Ovary (tissue), 9 donors: ENCODE measurements around the gene IGSF9. TPM values are rescaled to one million over a fixed set of nuclear protein-coding genes. Genes with fewer than 3 reads are reported as not detected.

Experiments
- DNase-seq, 5 donors: peaks; one replicate each; pipeline ENCODE4 v3.0.0-alpha.2; 2019 to 2020
- H3K27ac ChIP-seq, 2 donors: fragments of 200-600 bp; one replicate each; pipeline versions ENCODE4 v1.5.1 to v1.8.0; 2019 to 2022
- H3K27me3 ChIP-seq: fragments of 200-600 bp; one replicate; pipeline ENCODE4 v1.8.0; 2022
- H3K36me3 ChIP-seq: fragments of 200-600 bp; sonication (generic); one replicate; pipeline ENCODE4 v1.5.1; 2019
- H3K4me1 ChIP-seq: one replicate; pipeline ENCODE4 v1.8.1; 2013; ENCODE audit warnings: mild to moderate bottlenecking, moderate library complexity; ENCODE audit not compliant: insufficient read depth
- H3K4me3 ChIP-seq: fragments of 200-600 bp; sonication (generic); one replicate; pipeline ENCODE4 v1.5.1; 2017
- H3K9me3 ChIP-seq, 2 donors: fragments of 200-600 bp in 1 of 2; sonication (generic) in 1 of 2; one replicate each; pipeline versions ENCODE4 v1.5.1 to v1.8.1; 2013 to 2019; ENCODE audit warnings: mild to moderate bottlenecking in 1 of 2, moderate library complexity in 1 of 2
- CTCF ChIP-seq, 3 donors: fragments of 450-650 bp in 2 of 3; fragments of 200-600 bp in 1 of 3; IDR thresholded peaks; one replicate each; pipeline versions ENCODE4 v1.5.1 to v1.8.0; 2016 to 2022; ENCODE audit warnings: antibody characterized with exemption in 3 of 3, mild to moderate bottlenecking in 1 of 3
- EP300 ChIP-seq: sonication (generic); formaldehyde crosslinking; IDR thresholded peaks from one replicate; pipeline ENCODE4 v1.6.1; 2017; ENCODE audit warnings: antibody characterized with exemption
- POLR2A ChIP-seq: fragments of 450-650 bp; IDR thresholded peaks from one replicate; pipeline ENCODE4 v1.6.1; 2017; ENCODE audit warnings: antibody characterized with exemption, mild to moderate bottlenecking, moderate library complexity
- WGBS, 3 donors: extraction: QIAGEN DNeasy Blood & Tissue Kit in 1 of 3; methylation state at CpG; one replicate each; pipeline versions ENCODE4 v1.1.5 to v1.1.7; 2013 to 2017; 5-methylcytosine and 5-hydroxymethylcytosine counted together
- intact Hi-C, 4 donors: fragments of 100-400 bp; cut with DNase I; formaldehyde crosslinking; loops; one replicate each; pipeline versions ENCODE4 v1.11.0 to v1.15.1; 2022 to 2023
- polyA plus RNA-seq, 2 donors: library from polyadenylated mRNA; stranded (reverse); fragments of 200-250 nt in 1 of 2; fragments of 350-450 nt in 1 of 2; fragmentation: Illumina TruSeq in 1 of 2; extraction: RNeasy Lipid Tissue Mini Kit (QIAGEN cat#74804) in 1 of 2; gene quantifications; one replicate each; pipeline ENCODE4 v1.2.3, GENCODE V29; 2013 to 2014
- total RNA-seq, 7 donors: library from RNA; depleted of rRNA in 2 of 7; stranded (reverse); fragments of >200 nt in 2 of 7; fragmentation: NEBNext Ultra II Directional in 3 of 7; extraction: Animal tissue kit (Norgen Biotek cat#: 25700) in 3 of 7; gene quantifications; one replicate each; pipeline versions ENCODE4 v1.1.0 to v1.2.4, GENCODE V29; 2016 to 2023
- donor health status: DM: no; HTN: no; CAD: no; lungs with moderate emphysema.
- donor health status: DM: no; HTN: no; CAD: no.
- donor health status: Bipolar disorder and iron deficiency.
- donor health status: DM: yes; HTN: yes; CAD: no.
- donor health status: DM: no; HTN: no; CAD: no.
- donor health status: DM: yes; HTN: yes; CAD: no.

The IGSF9 gene
- total and polyA plus RNA-seq, 9 donors, result 0.10 to 14.0 (median 1.3) TPM

- H3K27ac ChIP-seq, result no peak overlapping the region
- 68 to 82% (median 71%) methylated on average over 16 of the region's 16 CpGs for WGBS, 3 donors
- no peak overlapping the region for H3K4me3 ChIP-seq
- intact Hi-C loops, result no loop called here
- no peak for DNase-seq
- H3K9me3 ChIP-seq, result no peaks in the 10 kb centered on the region
- H3K4me1 ChIP-seq, result no peaks in the 10 kb centered on the region
- TF ChIP-seq CTCF (IDR thresholded peaks at IDR 0.05) (no peak), EP300 (no peak), POLR2A (no peak)
- no peaks in the 10 kb centered on the region for H3K27me3 ChIP-seq
- no peaks in the 10 kb centered on the region for H3K36me3 ChIP-seq
These were observed 12.8 kb downstream of the IGSF9 start for GRCh38 chr1:159932296-159933285.

GRCh38 chr1:159931795-159932173 is 13.6 kb downstream of the IGSF9 start:
- WGBS, 3 donors, result 94 to 97% (median 95%) methylated on average over 3 of the region's 3 CpGs
- H3K27ac ChIP-seq, result no peak overlapping the region
- no peaks in the 10 kb centered on the region for H3K4me1 ChIP-seq
- no peak for TF ChIP-seq POLR2A
- DNase-seq, result no peak
- no peaks in the 10 kb centered on the region for H3K36me3 ChIP-seq
- H3K9me3 ChIP-seq, result no peaks in the 10 kb centered on the region
- intact Hi-C loops, result no loop called here
- H3K27me3 ChIP-seq, result no peaks in the 10 kb centered on the region
- H3K4me3 ChIP-seq, result no peak overlapping the region

GRCh38 chr1:159931101-159931794 is 14.2 kb downstream of the IGSF9 start:
- H3K27ac ChIP-seq, result no peak overlapping the region
- WGBS, 3 donors, result 85 to 88% (median 86%) methylated on average over 13 of the region's 13 CpGs
- intact Hi-C loops, result no loop called here

DNA sequence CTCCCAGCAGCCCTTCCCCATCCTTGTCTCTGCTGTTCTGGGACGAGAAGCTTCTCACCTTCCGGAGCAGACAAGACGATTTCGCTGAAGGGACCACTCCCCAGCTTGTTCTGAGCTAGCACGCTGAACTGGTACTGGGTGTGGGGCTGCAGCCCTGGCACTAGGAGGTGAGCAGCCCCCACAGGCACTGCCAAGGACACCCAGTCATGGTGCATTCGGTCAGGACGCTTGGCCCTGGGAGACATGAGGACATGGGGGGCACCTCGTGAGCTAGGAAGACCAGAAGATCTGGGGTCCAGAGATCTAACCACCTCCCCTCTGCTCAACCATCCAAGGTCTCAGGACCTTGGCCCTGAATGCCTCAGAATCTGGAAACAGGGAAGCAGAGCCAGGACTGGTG is 14.8 kb downstream of the IGSF9 start:
- 88 to 95% (median 90%) methylated on average over 8 of the region's 8 CpGs for WGBS, 3 donors
- intact Hi-C loops, result no loop called here

More at GRCh38 chr1:159931101-159931794, 14.2 kb downstream of the IGSF9 start:
- Histone ChIP-seq H3K9me3 (no peaks in the 10 kb centered on the region), H3K27me3 (no peaks in the 10 kb centered on the region), H3K4me3 (no peak overlapping the region), H3K4me1 (no peaks in the 10 kb centered on the region), H3K36me3 (no peaks in the 10 kb centered on the region)
- no peak for DNase-seq
- no peak for TF ChIP-seq POLR2A
- TF ChIP-seq CTCF (IDR thresholded peaks at IDR 0.05), result no peak
- no peak for TF ChIP-seq EP300

More for the DNA sequence above, 14.8 kb downstream of the IGSF9 start:
- Histone ChIP-seq H3K4me1 (no peaks in the 10 kb centered on the region), H3K4me3 (no peak overlapping the region), H3K36me3 (no peaks in the 10 kb centered on the region), H3K9me3 (no peaks in the 10 kb centered on the region), H3K27ac (no peak overlapping the region), H3K27me3 (no peaks in the 10 kb centered on the region)
- TF ChIP-seq EP300 (no peak), POLR2A (no peak), CTCF (IDR thresholded peaks at IDR 0.05) (no peak)
- no peak for DNase-seq
